Stimulated activated memory B cell treated with anti-CD40 and anti-IgM and Interleukin-4, amounts not matched to agents 10 μg/mL and 1 μg/mL and 100 μg/mL, for 72 hours (primary cell): Measurements from ENCODE around the gene GLT8D1.
A peak's percentile ranks its signal among the peaks of the same experiment; 100 is the strongest.

Experiments used
- ATAC-seq: fragments of 150-1000 bp; cut with Tn5 transposase; 2 replicates; pipeline ENCODE4 v1.10.0; 2021
- H3K27ac Mint-ChIP-seq: one replicate; pipeline ENCODE4 v1.8.0; 2022; ENCODE audit warnings: mild to moderate bottlenecking, mixed read lengths
- H3K27me3 Mint-ChIP-seq: one replicate; pipeline ENCODE4 v1.8.0; 2022; ENCODE audit warnings: mixed read lengths
- H3K36me3 Mint-ChIP-seq: one replicate; pipeline ENCODE4 v1.8.0; 2022; ENCODE audit warnings: mixed read lengths
- H3K4me1 Mint-ChIP-seq: one replicate; pipeline ENCODE4 v1.8.0; 2022; ENCODE audit warnings: mixed read lengths
- H3K4me3 Mint-ChIP-seq: one replicate; pipeline ENCODE4 v1.8.0; 2022; ENCODE audit warnings: mild to moderate bottlenecking, moderate library complexity, mixed read lengths
- H3K9me3 Mint-ChIP-seq: one replicate; pipeline ENCODE4 v1.8.0; 2022; ENCODE audit warnings: mixed read lengths

The GLT8D1 gene

GRCh38 chr3:52721002-52721729 lies 15.6 kb upstream of the GLT8D1 start:
- H3K4me3 Mint-ChIP-seq, result no peak overlapping the region
- no peak for ATAC-seq
- H3K9me3 Mint-ChIP-seq, result peaks cover 3% of the 10 kb centered on the region
- H3K4me1 Mint-ChIP-seq, result peaks cover 9% of the 10 kb centered on the region
- H3K27ac Mint-ChIP-seq, result no peak overlapping the region
- peaks cover 48% of the 10 kb centered on the region for H3K36me3 Mint-ChIP-seq
- no peaks in the 10 kb centered on the region for H3K27me3 Mint-ChIP-seq

GRCh38 chr3:52719618-52720017 lies 14.0 kb upstream of the GLT8D1 start:
- no peak overlapping the region for H3K27ac Mint-ChIP-seq
- ATAC-seq, result no peak
- peaks cover 3% of the 10 kb centered on the region for H3K9me3 Mint-ChIP-seq
- peaks cover 9% of the 10 kb centered on the region for H3K4me1 Mint-ChIP-seq
- no peak overlapping the region for H3K4me3 Mint-ChIP-seq
- no peaks in the 10 kb centered on the region for H3K27me3 Mint-ChIP-seq
- peaks cover 48% of the 10 kb centered on the region for H3K36me3 Mint-ChIP-seq

- Mint-ChIP-seq H3K27me3 (no peaks in the 10 kb centered on the region), H3K9me3 (peaks cover 3% of the 10 kb centered on the region), H3K36me3 (peaks cover 39% of the 10 kb centered on the region), H3K4me1 (no peaks in the 10 kb centered on the region), H3K4me3 (no peak overlapping the region), H3K27ac (no peak overlapping the region)
- ATAC-seq, result no peak
Measured at GRCh38 chr3:52715714-52716305, 10.2 kb upstream of the GLT8D1 start.

GRCh38 chr3:52714335-52715302 lies 9.0 kb upstream of the GLT8D1 start:
- H3K4me3 Mint-ChIP-seq, result no peak overlapping the region
- H3K27me3 Mint-ChIP-seq, result no peaks in the 10 kb centered on the region
- H3K4me1 Mint-ChIP-seq, result peaks cover 9% of the 10 kb centered on the region
- H3K36me3 Mint-ChIP-seq, result peaks cover 29% of the 10 kb centered on the region
- no peak overlapping the region for H3K27ac Mint-ChIP-seq
- H3K9me3 Mint-ChIP-seq, result peaks cover under 1% of the 10 kb centered on the region
- ATAC-seq, result peak; percentile 45

- no peaks in the 10 kb centered on the region for H3K9me3 Mint-ChIP-seq
- H3K4me1 Mint-ChIP-seq, result peaks cover 12% of the 10 kb centered on the region
- H3K36me3 Mint-ChIP-seq, result peaks cover 22% of the 10 kb centered on the region
- no peak overlapping the region for H3K4me3 Mint-ChIP-seq
- no peaks in the 10 kb centered on the region for H3K27me3 Mint-ChIP-seq
- H3K27ac Mint-ChIP-seq, result no peak overlapping the region
- no peak for ATAC-seq
Measured at GRCh38 chr3:52712291-52713212, 7.0 kb upstream of the GLT8D1 start.

GRCh38 chr3:52710512-52710911 lies 4.9 kb upstream of the GLT8D1 start:
- H3K4me3 Mint-ChIP-seq, result no peak overlapping the region
- peaks cover 22% of the 10 kb centered on the region for H3K36me3 Mint-ChIP-seq
- H3K4me1 Mint-ChIP-seq, result peaks cover 17% of the 10 kb centered on the region
- H3K27ac Mint-ChIP-seq, result peak overlapping the region; percentile 60
- ATAC-seq, result no peak
- no peaks in the 10 kb centered on the region for H3K27me3 Mint-ChIP-seq
- no peaks in the 10 kb centered on the region for H3K9me3 Mint-ChIP-seq

GRCh38 chr3:52707585-52707984 lies 2.0 kb upstream of the GLT8D1 start:
- Mint-ChIP-seq H3K27me3 (no peaks in the 10 kb centered on the region), H3K27ac (peak overlapping the region; percentile 96), H3K4me1 (peaks cover 36% of the 10 kb centered on the region), H3K9me3 (no peaks in the 10 kb centered on the region), H3K4me3 (peak overlapping the region; percentile 99), H3K36me3 (peaks cover 17% of the 10 kb centered on the region)
- ATAC-seq, result no peak

- Mint-ChIP-seq H3K9me3 (no peaks in the 10 kb centered on the region), H3K4me1 (peaks cover 34% of the 10 kb centered on the region), H3K36me3 (peaks cover 6% of the 10 kb centered on the region), H3K27me3 (no peaks in the 10 kb centered on the region), H3K4me3 (peak overlapping the region; percentile 99), H3K27ac (peak overlapping the region; percentile 96)
- ATAC-seq, result no peak
Measured at GRCh38 chr3:52705438-52705687, 228 bp downstream of the GLT8D1 start.

GRCh38 chr3:52704611-52705437 lies 767 bp downstream of the GLT8D1 start:
- Mint-ChIP-seq H3K4me3 (peak overlapping the region; percentile 99), H3K36me3 (peaks cover 6% of the 10 kb centered on the region), H3K9me3 (no peaks in the 10 kb centered on the region), H3K27me3 (no peaks in the 10 kb centered on the region), H3K27ac (peak overlapping the region; percentile 96), H3K4me1 (peaks cover 29% of the 10 kb centered on the region)
- ATAC-seq, result peak; percentile 2

GRCh38 chr3:52703341-52703740 lies 2.2 kb downstream of the GLT8D1 start:
- H3K9me3 Mint-ChIP-seq, result no peaks in the 10 kb centered on the region
- H3K27ac Mint-ChIP-seq, result no peak overlapping the region
- ATAC-seq, result no peak
- no peaks in the 10 kb centered on the region for H3K27me3 Mint-ChIP-seq
- H3K4me1 Mint-ChIP-seq, result peaks cover 28% of the 10 kb centered on the region
- no peaks in the 10 kb centered on the region for H3K36me3 Mint-ChIP-seq
- no peak overlapping the region for H3K4me3 Mint-ChIP-seq

- H3K36me3 Mint-ChIP-seq, result peaks cover 31% of the 10 kb centered on the region
Measured at GRCh38 chr3:52697632-52697965, 8.0 kb downstream of the GLT8D1 start.

GRCh38 chr3:52696830-52697631 lies 8.6 kb downstream of the GLT8D1 start:
- no peak for ATAC-seq
- Mint-ChIP-seq H3K36me3 (peaks cover 32% of the 10 kb centered on the region), H3K27me3 (no peaks in the 10 kb centered on the region), H3K4me1 (peaks cover 7% of the 10 kb centered on the region), H3K4me3 (no peak overlapping the region), H3K27ac (peak overlapping the region; percentile 55), H3K9me3 (no peaks in the 10 kb centered on the region)

More at GRCh38 chr3:52697632-52697965, 8.0 kb downstream of the GLT8D1 start:
- Mint-ChIP-seq H3K4me1 (peaks cover 7% of the 10 kb centered on the region), H3K27me3 (no peaks in the 10 kb centered on the region), H3K9me3 (no peaks in the 10 kb centered on the region), H3K27ac (peak overlapping the region; percentile 55), H3K4me3 (no peak overlapping the region)
- no peak for ATAC-seq

GRCh38 chr3:52695798-52696671 lies 9.6 kb downstream of the GLT8D1 start:
- H3K36me3 Mint-ChIP-seq, result peaks cover 32% of the 10 kb centered on the region
- no peak overlapping the region for H3K4me3 Mint-ChIP-seq
- no peaks in the 10 kb centered on the region for H3K27me3 Mint-ChIP-seq
- no peak for ATAC-seq
- peaks cover 7% of the 10 kb centered on the region for H3K4me1 Mint-ChIP-seq
- H3K9me3 Mint-ChIP-seq, result no peaks in the 10 kb centered on the region
- H3K27ac Mint-ChIP-seq, result no peak overlapping the region
